Stimulated activated CD4-positive, alpha-beta T cell treated with anti-CD3 and anti-CD28 coated beads, Interleukin-15, amount 100 ng/mL, for 24 hours (primary cell): ENCODE measurements around the gene BNC2.
"Not testable (repeated sequence)": the region's sequence is repeated elsewhere in the genome, so short reads cannot be mapped to it uniquely, and the experiment has no call there.

Experiments used
- DNase-seq: peaks from one replicate; pipeline ENCODE4 v3.0.0-alpha.2; 2020

BNC2 gene

GRCh38 chr9:16484180-16484579 is 386.3 kb downstream of the BNC2 start:
- no peak for DNase-seq

GRCh38 chr9:16482764-16483163 is 387.7 kb downstream of the BNC2 start:
- DNase-seq, result no peak

- DNase-seq, result not testable (repeated sequence)
These were observed 389.9 kb downstream of the BNC2 start for GRCh38 chr9:16480584-16480983.

GRCh38 chr9:16475996-16476395 is 394.5 kb downstream of the BNC2 start:
- no peak for DNase-seq

GRCh38 chr9:16475257-16475656 is 395.2 kb downstream of the BNC2 start:
- no peak for DNase-seq

- no peak for DNase-seq
These were observed 401.3 kb downstream of the BNC2 start for GRCh38 chr9:16469184-16469583.

- DNase-seq, result no peak
These were observed 408.6 kb downstream of the BNC2 start for GRCh38 chr9:16461851-16462250.

GRCh38 chr9:16461137-16461840 is 409.2 kb downstream of the BNC2 start:
- DNase-seq, result no peak

GRCh38 chr9:16460696-16461095 is 409.8 kb downstream of the BNC2 start:
- DNase-seq, result no peak

- no peak for DNase-seq
These were observed 410.9 kb downstream of the BNC2 start for GRCh38 chr9:16459421-16460148.

- no peak for DNase-seq
These were observed 411.6 kb downstream of the BNC2 start for GRCh38 chr9:16458696-16459420.

- DNase-seq, result no peak
These were observed 414.6 kb downstream of the BNC2 start for GRCh38 chr9:16455842-16456241.

- DNase-seq, result no peak
These were observed 417.1 kb downstream of the BNC2 start for GRCh38 chr9:16453390-16453789.

- no peak for DNase-seq
These were observed 419.9 kb downstream of the BNC2 start for GRCh38 chr9:16450578-16450977.

- DNase-seq, result no peak
These were observed 420.4 kb downstream of the BNC2 start for GRCh38 chr9:16450043-16450442.

- no peak for DNase-seq
These were observed 421.3 kb downstream of the BNC2 start for GRCh38 chr9:16449076-16449730.

GRCh38 chr9:16447946-16448345 is 422.5 kb downstream of the BNC2 start:
- no peak for DNase-seq

GRCh38 chr9:16446636-16447035 is 423.8 kb downstream of the BNC2 start:
- no peak for DNase-seq

GRCh38 chr9:16445141-16445920 is 425.1 kb downstream of the BNC2 start:
- no peak for DNase-seq

- DNase-seq, result no peak
These were observed 427.8 kb downstream of the BNC2 start for GRCh38 chr9:16442622-16443021.

GRCh38 chr9:16441791-16442190 is 428.7 kb downstream of the BNC2 start:
- DNase-seq, result no peak

- not testable (repeated sequence) for DNase-seq
These were observed 431.6 kb downstream of the BNC2 start for GRCh38 chr9:16438831-16439230.

GRCh38 chr9:16436545-16436944 is 433.9 kb downstream of the BNC2 start:
- no peak for DNase-seq
